ENCODE measurements around the gene ADAP1.

- TF ChIP-seq EP300 (IDR thresholded peaks at IDR 0.05) (no peak), POLR2A (IDR thresholded peaks at IDR 0.05) (no peak)
Observed at GRCh38 chr7:896346-897075, 58.0 kb downstream of the ADAP1 start.
